H9 (cell line): ENCODE data around the gene ZIC4. TPM values are rescaled to one million over a fixed set of nuclear protein-coding genes. Genes with fewer than 3 reads are reported as not detected.
A peak's percentile ranks its signal among the peaks of the same experiment; 100 is the strongest.

Experiments
- DNase-seq: peaks from one replicate; pipeline ENCODE4 v3.0.0-alpha.2; 2017
- H2AFZ ChIP-seq: one replicate; pipeline ENCODE4 v1.6.1; 2013; ENCODE audit warnings: mild to moderate bottlenecking, low read length, control low read depth, moderate library complexity
- H2AK5ac ChIP-seq: 2 replicates; pipeline ENCODE4 v1.6.1; 2013; ENCODE audit warnings: low read length, control low read depth, mixed read lengths; ENCODE audit not compliant: insufficient read length
- H2BK120ac ChIP-seq: one replicate; pipeline ENCODE4 v1.6.1; 2013; ENCODE audit warnings: low read depth, mild to moderate bottlenecking, low read length, control low read depth, inconsistent platforms; ENCODE audit not compliant: poor library complexity, severe bottlenecking
- H2BK12ac ChIP-seq: 2 replicates; pipeline ENCODE4 v1.6.1; 2013; ENCODE audit warnings: low read length, control low read depth, mixed read lengths, low read depth; ENCODE audit not compliant: insufficient read length
- H2BK15ac ChIP-seq: 2 replicates; pipeline ENCODE4 v1.6.1; 2013; ENCODE audit warnings: low read depth, low read length, control low read depth
- H2BK20ac ChIP-seq: one replicate; pipeline ENCODE4 v1.6.1; 2013; ENCODE audit warnings: low read depth, mild to moderate bottlenecking, low read length, control low read depth, inconsistent platforms; ENCODE audit not compliant: poor library complexity, severe bottlenecking
- H2BK5ac ChIP-seq: 2 replicates; pipeline ENCODE4 v1.6.1; 2013; ENCODE audit warnings: low read length, control low read depth, mixed read lengths; ENCODE audit not compliant: insufficient read length
- H3K14ac ChIP-seq: 2 replicates; pipeline ENCODE4 v1.6.1; 2013; ENCODE audit warnings: low read length, control low read depth; ENCODE audit not compliant: insufficient read depth
- H3K18ac ChIP-seq: 2 replicates; pipeline ENCODE4 v1.6.1; 2013; ENCODE audit warnings: low read depth, mild to moderate bottlenecking, mixed read lengths, low read length, control low read depth; ENCODE audit not compliant: insufficient read length
- H3K23ac ChIP-seq: 2 replicates; pipeline ENCODE4 v1.6.1; 2013; ENCODE audit warnings: low read length, control low read depth, mixed read lengths, low read depth; ENCODE audit not compliant: insufficient read length
- H3K23me2 ChIP-seq: 2 replicates; pipeline ENCODE4 v1.6.1; 2013; ENCODE audit warnings: low read depth, mild to moderate bottlenecking, mixed read lengths, low read length, control low read depth; ENCODE audit not compliant: insufficient read length, poor library complexity, severe bottlenecking
- H3K27ac ChIP-seq: 2 replicates; pipeline ENCODE4 v1.5.1; 2013; ENCODE audit warnings: low read length, control low read depth, mixed read lengths, low read depth; ENCODE audit not compliant: insufficient read length
- H3K27me3 ChIP-seq: 2 replicates; pipeline ENCODE4 v1.6.1; 2013; ENCODE audit warnings: low read length, control low read depth, inconsistent platforms; ENCODE audit not compliant: insufficient read depth
- H3K4ac ChIP-seq: 2 replicates; pipeline ENCODE4 v1.6.1; 2013; ENCODE audit warnings: low read depth, mild to moderate bottlenecking, control low read depth, inconsistent platforms, low read length, moderate library complexity
- H3K4me1 ChIP-seq: 2 replicates; pipeline ENCODE4 v1.6.1; 2013; ENCODE audit warnings: low read length, control low read depth, inconsistent platforms; ENCODE audit not compliant: insufficient read depth
- H3K4me2 ChIP-seq: 2 replicates; pipeline ENCODE4 v1.6.1; 2013; ENCODE audit warnings: low read length, control low read depth, mixed read lengths; ENCODE audit not compliant: insufficient read length, insufficient read depth
- H3K56ac ChIP-seq: 2 replicates; pipeline ENCODE4 v1.6.1; 2013; ENCODE audit warnings: low read depth, mild to moderate bottlenecking, mixed read lengths, low read length, control low read depth; ENCODE audit not compliant: insufficient read length
- H3K79me1 ChIP-seq: 2 replicates; pipeline ENCODE4 v1.6.1; 2013; ENCODE audit warnings: low read depth, mild to moderate bottlenecking, moderate library complexity, low read length, control low read depth, inconsistent platforms; ENCODE audit not compliant: insufficient read depth, poor library complexity, severe bottlenecking
- H3K79me2 ChIP-seq: 2 replicates; pipeline ENCODE4 v1.6.1; 2013; ENCODE audit warnings: low read length, control low read depth, inconsistent platforms; ENCODE audit not compliant: insufficient read depth
- H3K9ac ChIP-seq: 2 replicates; pipeline ENCODE4 v1.6.1; 2013; ENCODE audit warnings: low read length, control low read depth, mixed read lengths; ENCODE audit not compliant: insufficient read length; ENCODE audit errors: extremely low read depth
- H3K9me3 ChIP-seq: one replicate; pipeline ENCODE4 v1.6.1; 2013; ENCODE audit warnings: low read depth, low read length, inconsistent platforms; ENCODE audit not compliant: control insufficient read depth
- H3T11ph ChIP-seq: one replicate; pipeline ENCODE4 v1.6.1; 2013; ENCODE audit warnings: mild to moderate bottlenecking, low read length, control low read depth, inconsistent platforms
- H4K20me1 ChIP-seq: one replicate; pipeline ENCODE4 v1.6.1; 2013; ENCODE audit not compliant: control insufficient read depth, insufficient read length, insufficient read depth
- H4K5ac ChIP-seq: 2 replicates; pipeline ENCODE4 v1.6.1; 2013; ENCODE audit warnings: low read depth, mild to moderate bottlenecking, mixed read lengths, low read length, control low read depth; ENCODE audit not compliant: insufficient read length
- H4K8ac ChIP-seq: replicated peaks from 2 replicates; pipeline ENCODE4 v1.6.1; 2013; ENCODE audit warnings: low read length, control low read depth, mixed read lengths, low read depth; ENCODE audit not compliant: insufficient read length
- H4K91ac ChIP-seq: 2 replicates; pipeline ENCODE4 v1.6.1; 2013; ENCODE audit warnings: low read depth, mild to moderate bottlenecking, moderate library complexity, mixed read lengths, low read length, control low read depth; ENCODE audit not compliant: insufficient read length
- H3K27ac Mint-ChIP-seq, 3 experiments: 2 replicates in 2 of 3; 3 replicates in 1 of 3; pipeline ENCODE4 v1.8.0; 2020 to 2021; ENCODE audit warnings: mixed read lengths in 3 of 3, mild to moderate bottlenecking in 1 of 3, moderate library complexity in 1 of 3
- H3K27me3 Mint-ChIP-seq: 2 replicates; pipeline ENCODE4 v1.8.0; 2021; ENCODE audit warnings: low read depth, mild to moderate bottlenecking, moderate library complexity, mixed read lengths
- H3K36me3 Mint-ChIP-seq, 3 experiments: 2 replicates in 2 of 3; 3 replicates in 1 of 3; pipeline ENCODE4 v1.8.0; 2020 to 2021; ENCODE audit warnings: low read depth in 3 of 3, mixed read lengths in 3 of 3; ENCODE audit not compliant: insufficient read depth in 1 of 3
- H3K4me1 Mint-ChIP-seq, 2 experiments: 2 replicates each; pipeline ENCODE4 v1.8.0; 2020; ENCODE audit warnings: mixed read lengths in 2 of 2
- H3K4me3 Mint-ChIP-seq, 2 experiments: 2 replicates in 1 of 2; 3 replicates in 1 of 2; pipeline ENCODE4 v1.8.0; 2020 to 2021; ENCODE audit warnings: mild to moderate bottlenecking in 2 of 2, mixed read lengths in 2 of 2, moderate library complexity in 1 of 2
- H3K9me3 Mint-ChIP-seq, 2 experiments: 2 replicates in 1 of 2; 3 replicates in 1 of 2; pipeline ENCODE4 v1.8.0; 2020; ENCODE audit warnings: mild to moderate bottlenecking in 2 of 2, mixed read lengths in 2 of 2, moderate library complexity in 1 of 2
- WGBS: extraction: QIAGEN DNeasy Blood & Tissue Kit; methylation state at CpG from one replicate; pipeline ENCODE4 v1.1.7; 2013; ENCODE audit warnings: missing lambda C conversion rate, low lambda C conversion rate, mixed read lengths; ENCODE audit not compliant: insufficient read length; ENCODE audit errors: extremely low coverage; 5-methylcytosine and 5-hydroxymethylcytosine counted together
- total RNA-seq: library from RNA; stranded (reverse); gene quantifications from 2 replicates; pipeline ENCODE4 v1.2.1, GENCODE V29; 2021
- TF ChIP-seq, protein P1 (sequence below): fragments of 200-600 bp; sonication (generic); conservative IDR thresholded peaks from 3 replicates; pipeline ENCODE4 v1.8.0; 2021; ENCODE audit warnings: antibody characterized with exemption, mild to moderate bottlenecking

Gene ZIC4
- total RNA-seq, 1 experiment from 2014 or later = not detected

DNA sequence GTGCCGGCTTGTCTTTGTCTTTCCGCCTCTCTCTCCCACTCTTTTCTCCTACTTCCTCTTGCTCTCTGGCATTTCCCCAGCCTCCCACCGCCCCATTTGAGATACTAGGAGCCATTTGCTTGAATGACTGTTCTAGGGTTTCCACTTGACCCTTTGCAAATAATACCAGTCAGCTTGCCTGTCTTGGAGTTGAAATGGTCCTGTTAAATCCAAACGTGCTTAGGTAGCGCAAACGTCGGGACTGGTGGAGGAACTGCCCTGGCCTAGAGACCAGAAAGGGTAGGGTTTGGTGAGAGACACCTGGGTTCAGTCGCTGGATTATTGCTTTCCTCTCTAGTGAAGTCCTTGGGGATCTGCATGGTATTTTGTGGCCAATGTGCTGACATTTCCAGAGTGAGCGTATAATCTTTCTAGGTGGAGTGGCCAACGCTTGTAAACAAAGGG is 13.5 kb upstream of the ZIC4 start:
- Histone ChIP-seq H3K9ac (no peak overlapping the region), H2BK15ac (no peak overlapping the region), H3K4ac (no peak overlapping the region), H3K14ac (no peak overlapping the region), H3K23ac (no peak overlapping the region), H2BK20ac (no peak overlapping the region), H4K5ac (no peak overlapping the region), H3K79me2 (no peaks in the 10 kb centered on the region), H3K23me2 (peaks cover 22% of the 10 kb centered on the region), H3K9me3 (no peaks in the 10 kb centered on the region), H4K91ac (no peak overlapping the region), H4K8ac (no peak overlapping the region), H2AFZ (no peak overlapping the region), H3K79me1 (no peaks in the 10 kb centered on the region), H3K27ac (no peak overlapping the region), H3T11ph (no peak overlapping the region), H3K27me3 (peaks cover 85% of the 10 kb centered on the region), H2BK12ac (no peak overlapping the region), H4K20me1 (no peaks in the 10 kb centered on the region), H3K4me2 (peak overlapping the region; percentile 63), H3K56ac (no peak overlapping the region), H2AK5ac (no peak overlapping the region), H2BK120ac (no peak overlapping the region), H3K4me1 (peaks cover 5% of the 10 kb centered on the region; the same call in 1 of the 2 replicates), H2BK5ac (no peak overlapping the region), H3K18ac (no peak overlapping the region)
- TF ChIP-seq, protein P1, sequence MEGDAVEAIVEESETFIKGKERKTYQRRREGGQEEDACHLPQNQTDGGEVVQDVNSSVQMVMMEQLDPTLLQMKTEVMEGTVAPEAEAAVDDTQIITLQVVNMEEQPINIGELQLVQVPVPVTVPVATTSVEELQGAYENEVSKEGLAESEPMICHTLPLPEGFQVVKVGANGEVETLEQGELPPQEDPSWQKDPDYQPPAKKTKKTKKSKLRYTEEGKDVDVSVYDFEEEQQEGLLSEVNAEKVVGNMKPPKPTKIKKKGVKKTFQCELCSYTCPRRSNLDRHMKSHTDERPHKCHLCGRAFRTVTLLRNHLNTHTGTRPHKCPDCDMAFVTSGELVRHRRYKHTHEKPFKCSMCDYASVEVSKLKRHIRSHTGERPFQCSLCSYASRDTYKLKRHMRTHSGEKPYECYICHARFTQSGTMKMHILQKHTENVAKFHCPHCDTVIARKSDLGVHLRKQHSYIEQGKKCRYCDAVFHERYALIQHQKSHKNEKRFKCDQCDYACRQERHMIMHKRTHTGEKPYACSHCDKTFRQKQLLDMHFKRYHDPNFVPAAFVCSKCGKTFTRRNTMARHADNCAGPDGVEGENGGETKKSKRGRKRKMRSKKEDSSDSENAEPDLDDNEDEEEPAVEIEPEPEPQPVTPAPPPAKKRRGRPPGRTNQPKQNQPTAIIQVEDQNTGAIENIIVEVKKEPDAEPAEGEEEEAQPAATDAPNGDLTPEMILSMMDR = no peak
- DNase-seq = no peak
- H3K4me1 Mint-ChIP-seq = peaks cover 35 to 61% of the 10 kb centered on the region in 2 experiments
- H3K4me3 Mint-ChIP-seq = peak overlapping the region; percentile 57 to 82
- H3K9me3 Mint-ChIP-seq = no peaks in the 10 kb centered on the region; a peak in 2 of 5 replicates
- H3K36me3 Mint-ChIP-seq = no peaks in the 10 kb centered on the region; a peak in 1 of 7 replicates
- H3K27ac Mint-ChIP-seq = no peak overlapping the region
- no CpG with 5 or more reads among the region's 10 CpGs for WGBS
- peaks cover 100% of the 10 kb centered on the region for H3K27me3 Mint-ChIP-seq
